Esophagus squamous epithelium (tissue), 5 donors: ENCODE data around the gene ZSCAN5A. TPM values are rescaled to one million over a fixed set of nuclear protein-coding genes. Genes with fewer than 3 reads are reported as not detected.

ENCODE experiments used
- DNase-seq: peaks from one replicate; lab custom pipeline; 2025; lab: John Stamatoyannopoulos, UW
- H3K27ac ChIP-seq, 4 donors: fragments of 200-600 bp; sonication (generic); one replicate each; pipeline ENCODE4 v1.5.1; 2016 to 2019; ENCODE audit warnings: mild to moderate bottlenecking in 1 of 4
- H3K27me3 ChIP-seq, 4 donors: fragments of 200-600 bp; sonication (generic); 1 replicate in 3 of 4; 2 replicates in 1 of 4; pipeline versions ENCODE4 v1.5.1 to v1.6.0; 2017 to 2021; ENCODE audit warnings: antibody characterized with exemption in 1 of 4
- H3K36me3 ChIP-seq, 3 donors: fragments of 200-600 bp; sonication (generic); one replicate each; pipeline ENCODE4 v1.5.1; 2016 to 2019
- H3K4me1 ChIP-seq, 3 donors: fragments of 200-600 bp; sonication (generic); one replicate each; pipeline ENCODE4 v1.5.1; 2017 to 2019
- H3K4me3 ChIP-seq, 4 donors: fragments of 200-600 bp; sonication (generic); 1 replicate in 3 of 4; 2 replicates in 1 of 4; pipeline ENCODE4 v1.5.1; 2016 to 2019; ENCODE audit warnings: mild to moderate bottlenecking in 2 of 4, moderate library complexity in 1 of 4
- H3K9me3 ChIP-seq, 3 donors: fragments of 200-600 bp; sonication (generic); one replicate each; pipeline ENCODE4 v1.5.1; 2016 to 2019
- CTCF ChIP-seq, 6 experiments: fragments of 450-650 bp in 4 of 6; fragments of 200-600 bp in 2 of 6; sonication (generic) in 2 of 6; IDR thresholded peaks; one replicate each; pipeline ENCODE4 v1.5.1; 2016 to 2019; ENCODE audit warnings: antibody characterized with exemption in 6 of 6, mild to moderate bottlenecking in 4 of 6, moderate library complexity in 4 of 6
- POLR2A ChIP-seq, 4 donors: fragments of 450-650 bp; IDR thresholded peaks; one replicate each; pipeline ENCODE4 v1.6.1; 2017; ENCODE audit warnings: antibody characterized with exemption in 4 of 4, mild to moderate bottlenecking in 4 of 4, moderate library complexity in 3 of 4
- WGBS, 2 donors: methylation state at CpG; one replicate each; pipeline ENCODE4 v1.1.5; 2018; 5-methylcytosine and 5-hydroxymethylcytosine counted together
- intact Hi-C: fragments of 100-400 bp; cut with DNase I; formaldehyde crosslinking; loops from one replicate; pipeline ENCODE4 v1.15.0; 2022
- total RNA-seq, 4 donors: library from RNA; depleted of rRNA; stranded (reverse); fragments of >200 nt; gene quantifications; one replicate each; pipeline ENCODE4 v1.1.0, GENCODE V29; 2016
- donor health status: DM: yes; HTN: yes; CAD: no.

ZSCAN5A gene
- total RNA-seq, 4 donors from 2014 or later = 2.8 to 13.2 (median 6.8) TPM

GRCh38 chr19:56299688-56300087, 15.0 kb downstream of the ZSCAN5A start:
- no peak overlapping the region for H3K27ac ChIP-seq
- H3K9me3 ChIP-seq = no peaks in the 10 kb centered on the region
- no peak overlapping the region for H3K4me3 ChIP-seq
- DNase-seq = no peak
- intact Hi-C loops = no loop called here
- peaks cover 0 to 24% (median 0%) of the 10 kb centered on the region in 3 donors for H3K36me3 ChIP-seq
- WGBS, 2 donors = 87 to 89% methylated on average over 3 of the region's 3 CpGs
- no peak for TF ChIP-seq CTCF (IDR thresholded peaks at IDR 0.05)
- TF ChIP-seq POLR2A (IDR thresholded peaks at IDR 0.05) = no peak
- no peaks in the 10 kb centered on the region for H3K27me3 ChIP-seq
- peaks cover 0 to 28% (median 2%) of the 10 kb centered on the region in 3 donors for H3K4me1 ChIP-seq

- intact Hi-C loops = no loop called here
- no peaks in the 10 kb centered on the region for H3K9me3 ChIP-seq
- H3K4me3 ChIP-seq = no peak overlapping the region
- H3K27ac ChIP-seq = no peak overlapping the region
- TF ChIP-seq CTCF (IDR thresholded peaks at IDR 0.05) = no peak
- no peak for TF ChIP-seq POLR2A (IDR thresholded peaks at IDR 0.05)
- peaks cover 0 to 34% (median 2%) of the 10 kb centered on the region in 3 donors for H3K4me1 ChIP-seq
- no peak for DNase-seq
- no peaks in the 10 kb centered on the region for H3K27me3 ChIP-seq
- 76 to 87% methylated on average over 3 of the region's 3 CpGs for WGBS, 2 donors
- H3K36me3 ChIP-seq = peaks cover 0 to 24% (median 0%) of the 10 kb centered on the region in 3 donors
Observed at GRCh38 chr19:56297010-56297409, 17.6 kb downstream of the ZSCAN5A start.

- Histone ChIP-seq H3K27ac (peak overlapping the region; percentile 73 to 84 (median 76)), H3K9me3 (no peaks in the 10 kb centered on the region), H3K27me3 (no peaks in the 10 kb centered on the region), H3K36me3 (peaks cover 0 to 28% (median 0%) of the 10 kb centered on the region in 3 donors), H3K4me1 (peaks cover 0 to 25% (median 2%) of the 10 kb centered on the region in 3 donors), H3K4me3 (peak overlapping the region in 2 of 4 donors; percentile 20 to 43)
- WGBS, 2 donors = 49 to 55% methylated on average over 17 to 21 of the region's 22 CpGs
- no peak for DNase-seq
- TF ChIP-seq POLR2A (IDR thresholded peaks at IDR 0.05) (no peak), CTCF (IDR thresholded peaks at IDR 0.05) (no peak)
- intact Hi-C loops = no loop called here
Observed at GRCh38 chr19:56295531-56296455, 18.8 kb downstream of the ZSCAN5A start.

GRCh38 chr19:56294549-56294948, 20.1 kb downstream of the ZSCAN5A start:
- H3K36me3 ChIP-seq = peaks cover 0 to 28% (median 0%) of the 10 kb centered on the region in 3 donors
- H3K4me3 ChIP-seq = no peak overlapping the region
- peaks cover 0 to 25% (median 2%) of the 10 kb centered on the region in 3 donors for H3K4me1 ChIP-seq
- no peaks in the 10 kb centered on the region for H3K9me3 ChIP-seq
- DNase-seq = no peak
- no peaks in the 10 kb centered on the region for H3K27me3 ChIP-seq
- TF ChIP-seq CTCF (IDR thresholded peaks at IDR 0.05) = no peak
- no peak for TF ChIP-seq POLR2A (IDR thresholded peaks at IDR 0.05)
- WGBS, 2 donors = 26 to 51% methylated on average over 4 of the region's 4 CpGs
- peak overlapping the region; percentile 73 to 84 (median 76) for H3K27ac ChIP-seq
- intact Hi-C loops = no loop called here

- no peak overlapping the region for H3K4me3 ChIP-seq
- intact Hi-C loops = no loop called here
- no peak for DNase-seq
- H3K27ac ChIP-seq = no peak overlapping the region
- H3K27me3 ChIP-seq = no peaks in the 10 kb centered on the region
- H3K9me3 ChIP-seq = no peaks in the 10 kb centered on the region
- TF ChIP-seq POLR2A (IDR thresholded peaks at IDR 0.05) (no peak), CTCF (IDR thresholded peaks at IDR 0.05) (no peak)
- H3K4me1 ChIP-seq = peaks cover 0 to 25% (median 2%) of the 10 kb centered on the region in 3 donors
- peaks cover 0 to 24% (median 0%) of the 10 kb centered on the region in 3 donors for H3K36me3 ChIP-seq
- 89 to 95% methylated on average over 6 of the region's 6 CpGs for WGBS, 2 donors
Observed at GRCh38 chr19:56291867-56292266, 22.8 kb downstream of the ZSCAN5A start.
